ENCODE data around the gene ELAVL1. TPM values are rescaled to one million over a fixed set of nuclear protein-coding genes. Genes with fewer than 3 reads are reported as not detected.

Gene ELAVL1
- total and polyA plus RNA-seq, 2 experiments from 2014 or later, result 57.7 to 89.9 TPM

- Histone ChIP-seq H3K4me1 (ENCODE audit: insufficient read depth) (no peaks in the 10 kb centered on the region), H3K4me3 (no peak overlapping the region), H3K27ac (no peak overlapping the region), H2AFZ (no peak overlapping the region), H3K27me3 (no peaks in the 10 kb centered on the region), H3K9me3 (ENCODE audit: low read depth) (no peaks in the 10 kb centered on the region), H4K20me1 (ENCODE audit: insufficient read depth, poor library complexity, severe bottlenecking) (peaks cover 39% of the 10 kb centered on the region), H3K36me3 (replicated peaks; ENCODE audit: insufficient read depth, low read depth) (no peaks in the 10 kb centered on the region), H3K79me2 (peaks cover 52% of the 10 kb centered on the region), H3K9me2 (replicated peaks; ENCODE audit: insufficient read depth) (no peaks in the 10 kb centered on the region), H3K4me2 (no peak overlapping the region)
- no peak for DNase-seq (ENCODE audit: low spot score)
- TF ChIP-seq CTCF (IDR thresholded peaks at IDR 0.05; ENCODE audit: poor library complexity) (no peak), EZH2 (IDR thresholded peaks at IDR 0.05; ENCODE audit: borderline replicate concordance) (no peak), EZH2phosphoT487 (IDR thresholded peaks at IDR 0.05; ENCODE audit: low read depth, severe bottlenecking, unreplicated experiment) (no peak)
- WGBS (ENCODE audit: low lambda C conversion rate, missing lambda C conversion rate), result 98% methylated on average over 7 of the region's 7 CpGs
Observed at GRCh38 chr19:7981661-7982060, 23.8 kb downstream of the ELAVL1 start.

GRCh38 chr19:7981199-7981598, 24.2 kb downstream of the ELAVL1 start:
- Histone ChIP-seq H4K20me1 (ENCODE audit: insufficient read depth, poor library complexity, severe bottlenecking) (peaks cover 35% of the 10 kb centered on the region), H3K4me3 (no peak overlapping the region), H3K9me3 (ENCODE audit: low read depth) (no peaks in the 10 kb centered on the region), H3K27ac (no peak overlapping the region), H3K9me2 (replicated peaks; ENCODE audit: insufficient read depth) (no peaks in the 10 kb centered on the region), H3K36me3 (replicated peaks; ENCODE audit: insufficient read depth, low read depth) (no peaks in the 10 kb centered on the region), H2AFZ (no peak overlapping the region), H3K27me3 (no peaks in the 10 kb centered on the region), H3K4me2 (no peak overlapping the region), H3K4me1 (ENCODE audit: insufficient read depth) (no peaks in the 10 kb centered on the region), H3K79me2 (peaks cover 47% of the 10 kb centered on the region)
- no peak for TF ChIP-seq EZH2phosphoT487 (IDR thresholded peaks at IDR 0.05; ENCODE audit: low read depth, severe bottlenecking, unreplicated experiment)
- no peak for TF ChIP-seq EZH2 (IDR thresholded peaks at IDR 0.05; ENCODE audit: borderline replicate concordance)
- TF ChIP-seq CTCF (IDR thresholded peaks at IDR 0.05; ENCODE audit: poor library complexity), result no peak
- no peak for DNase-seq (ENCODE audit: low spot score)
- 91% methylated on average over 7 of the region's 7 CpGs for WGBS (ENCODE audit: low lambda C conversion rate, missing lambda C conversion rate)

GRCh38 chr19:7980635-7981121, 24.8 kb downstream of the ELAVL1 start:
- no peaks in the 10 kb centered on the region for H3K36me3 ChIP-seq (replicated peaks; ENCODE audit: insufficient read depth, low read depth)

More at GRCh38 chr19:7980635-7981121, 24.8 kb downstream of the ELAVL1 start:
- H3K9me2 ChIP-seq (replicated peaks; ENCODE audit: insufficient read depth), result no peaks in the 10 kb centered on the region
- H3K27ac ChIP-seq, result no peak overlapping the region
- H3K4me2 ChIP-seq, result no peak overlapping the region
- no peaks in the 10 kb centered on the region for H3K27me3 ChIP-seq
- 90% methylated on average over 12 of the region's 12 CpGs for WGBS (ENCODE audit: low lambda C conversion rate, missing lambda C conversion rate)
- no peak overlapping the region for H2AFZ ChIP-seq
- TF ChIP-seq CTCF (IDR thresholded peaks at IDR 0.05; ENCODE audit: poor library complexity) (no peak), EZH2 (IDR thresholded peaks at IDR 0.05; ENCODE audit: borderline replicate concordance) (no peak), EZH2phosphoT487 (IDR thresholded peaks at IDR 0.05; ENCODE audit: low read depth, severe bottlenecking, unreplicated experiment) (no peak)
- DNase-seq (ENCODE audit: low spot score), result no peak
- H3K4me3 ChIP-seq, result no peak overlapping the region
- H3K79me2 ChIP-seq, result peaks cover 42% of the 10 kb centered on the region
- peaks cover 30% of the 10 kb centered on the region for H4K20me1 ChIP-seq (ENCODE audit: insufficient read depth, poor library complexity, severe bottlenecking)
- H3K4me1 ChIP-seq (ENCODE audit: insufficient read depth), result no peaks in the 10 kb centered on the region
- H3K9me3 ChIP-seq (ENCODE audit: low read depth), result no peaks in the 10 kb centered on the region

Measured in hepatocyte (in vitro differentiated cells).